Lung microvascular endothelial cell (primary cell): ENCODE measurements around the gene STK39. TPM values are rescaled to one million over a fixed set of nuclear protein-coding genes. Genes with fewer than 3 reads are reported as not detected.
"Not testable (repeated sequence)": the region's sequence is repeated elsewhere in the genome, so short reads cannot be mapped to it uniquely, and the experiment has no call there.

Source experiments
- DNase-seq, 2 donors: peaks; one replicate each; pipeline versions ENCODE4 v3.0.0 to v3.0.0-alpha.2; 2010; ENCODE audit warnings: low read depth in 2 of 2
- total RNA-seq: library from RNA; depleted of rRNA; stranded (reverse); fragments of >200 nt; gene quantifications from 2 replicates; pipeline ENCODE4 v1.2.1, GENCODE V29; 2014

STK39 gene
- total RNA-seq, 1 donor from 2014 or later = 1.4 TPM

GRCh38 chr2:168090366-168091135 is 156.8 kb downstream of the STK39 start:
- DNase-seq = no peak

DNA sequence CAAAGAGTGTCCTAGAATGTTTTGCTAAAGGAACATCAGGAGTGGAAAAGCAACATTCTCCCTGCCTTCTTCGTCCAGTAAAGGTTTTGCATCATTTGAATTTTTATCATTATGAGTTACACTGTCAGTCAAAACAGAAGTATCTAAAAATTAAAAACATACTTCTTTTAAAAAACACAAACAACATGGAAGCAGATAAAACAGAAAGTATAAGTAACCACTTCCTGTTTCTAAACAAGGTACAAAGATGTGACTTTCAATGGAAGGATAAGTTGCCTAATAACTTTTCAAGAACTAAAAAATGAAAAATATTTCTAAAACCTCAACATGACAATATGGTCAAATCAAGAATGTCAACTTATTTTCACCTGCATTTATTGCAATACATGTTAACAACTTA is 158.2 kb downstream of the STK39 start:
- DNase-seq = no peak

DNA sequence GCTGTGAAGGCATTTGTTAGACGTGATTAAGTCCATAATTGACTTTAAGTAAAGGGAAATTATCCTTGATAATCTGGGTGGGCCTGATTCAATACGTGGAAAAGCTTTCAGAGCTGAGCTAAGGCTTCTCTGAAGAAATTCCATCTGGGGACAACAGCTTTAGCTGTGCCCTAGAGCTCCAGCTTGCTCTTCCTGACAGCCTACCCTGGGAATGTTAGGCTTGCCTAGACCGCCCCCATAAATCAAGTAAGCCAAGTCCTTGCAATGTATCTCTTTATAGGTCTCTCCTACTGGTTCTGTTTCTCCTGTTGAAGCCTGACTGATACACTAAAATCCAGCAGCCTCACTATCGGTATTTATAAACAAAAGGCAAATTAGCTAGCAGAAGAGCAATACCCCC is 160.0 kb downstream of the STK39 start:
- DNase-seq = no peak

GRCh38 chr2:168086851-168087250 is 160.5 kb downstream of the STK39 start:
- no peak for DNase-seq

- no peak for DNase-seq
Observed at GRCh38 chr2:168085801-168086361, 161.5 kb downstream of the STK39 start.

GRCh38 chr2:168084288-168084687 is 163.1 kb downstream of the STK39 start:
- DNase-seq = no peak

DNA sequence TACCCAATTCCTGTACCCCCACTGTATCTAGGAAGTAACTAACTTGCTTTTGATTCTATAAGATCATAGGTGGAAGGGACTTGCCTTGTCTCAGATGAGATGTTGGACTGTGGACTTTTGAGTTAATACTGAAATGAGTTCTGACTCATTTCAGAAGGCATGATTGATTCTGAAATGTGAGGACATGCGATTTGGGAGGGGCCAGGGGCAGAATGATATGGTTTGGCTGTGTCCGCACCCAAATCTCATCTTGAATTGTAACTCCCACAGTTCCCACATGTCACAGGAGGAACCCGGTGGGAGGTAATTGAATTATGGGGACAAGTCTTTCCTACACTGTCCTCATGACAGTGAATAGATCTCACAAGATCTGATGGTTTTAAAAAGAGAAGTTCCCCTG is 165.9 kb downstream of the STK39 start:
- DNase-seq = not testable (repeated sequence)

- DNase-seq = no peak
Observed at GRCh38 chr2:168079236-168079635, 168.2 kb downstream of the STK39 start.

DNA sequence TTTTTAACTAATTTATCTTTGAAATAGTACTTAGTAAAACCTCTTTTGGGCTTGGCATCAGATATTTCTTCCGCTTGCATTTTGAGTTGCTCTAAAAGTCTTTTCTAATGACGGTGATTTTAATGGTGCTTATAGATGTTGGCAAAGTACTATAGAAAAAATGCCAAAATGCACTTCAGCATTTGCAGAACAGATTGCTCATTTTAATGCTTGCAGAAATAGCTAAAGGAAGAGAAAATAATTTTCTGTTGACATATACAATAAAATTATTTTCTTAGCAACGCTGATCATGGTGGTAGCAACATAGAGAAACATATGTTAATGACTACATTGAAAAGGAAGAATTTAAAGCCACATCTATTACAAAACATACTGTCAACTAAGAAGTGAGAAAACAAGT is 170.7 kb downstream of the STK39 start:
- no peak for DNase-seq

DNA sequence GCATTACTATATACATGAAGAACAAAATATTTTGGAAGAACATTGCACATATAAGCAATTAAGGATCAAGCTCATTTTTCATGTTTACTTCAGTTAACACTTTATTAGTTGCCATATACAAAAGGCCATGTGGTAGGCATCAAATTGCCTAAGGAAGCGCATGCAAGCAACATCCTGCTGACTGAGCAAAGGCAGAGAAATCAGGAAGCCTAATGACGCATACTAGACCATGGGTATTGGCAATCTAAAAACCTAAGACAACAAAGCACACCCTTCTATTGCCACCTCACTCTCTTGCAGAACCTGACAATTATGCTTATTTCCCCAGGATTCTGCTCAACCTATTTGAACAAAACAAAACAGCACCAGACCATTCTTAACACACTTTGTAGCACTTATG is 171.9 kb downstream of the STK39 start:
- DNase-seq = peak in 1 of 2 donors; percentile 46

DNA sequence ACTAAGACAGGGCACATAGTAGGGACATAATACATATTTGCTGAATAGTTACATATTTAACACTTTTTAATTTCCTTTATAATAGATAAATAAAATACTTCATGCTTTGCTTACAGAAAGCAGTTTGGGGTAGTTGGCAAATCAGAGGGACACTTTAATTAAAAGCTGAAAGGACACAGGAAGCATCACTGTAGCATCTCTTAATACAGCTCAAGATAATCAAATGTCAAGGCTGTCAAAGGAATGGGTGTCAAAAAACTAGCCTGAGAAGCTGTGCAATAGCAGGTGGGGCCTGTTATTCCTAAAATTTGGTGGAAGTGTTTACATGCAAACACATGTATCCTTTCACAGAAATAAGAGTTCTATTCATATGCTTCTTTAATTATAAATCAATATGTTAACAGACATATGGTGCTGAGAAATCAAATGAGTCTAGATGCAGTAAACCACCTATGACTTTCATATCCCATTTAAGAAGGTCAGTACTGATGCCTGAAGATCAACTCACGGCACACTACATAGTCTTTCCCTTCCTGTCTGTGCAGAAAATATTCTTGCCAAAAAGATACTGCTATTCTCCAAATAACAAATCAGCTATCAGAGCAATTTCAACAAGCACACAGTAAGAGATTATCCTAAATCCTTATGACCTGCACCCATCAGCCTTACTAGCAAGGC is 174.6 kb downstream of the STK39 start:
- DNase-seq = no peak

- no peak for DNase-seq
Observed at GRCh38 chr2:168064011-168064998, 183.1 kb downstream of the STK39 start.

DNA sequence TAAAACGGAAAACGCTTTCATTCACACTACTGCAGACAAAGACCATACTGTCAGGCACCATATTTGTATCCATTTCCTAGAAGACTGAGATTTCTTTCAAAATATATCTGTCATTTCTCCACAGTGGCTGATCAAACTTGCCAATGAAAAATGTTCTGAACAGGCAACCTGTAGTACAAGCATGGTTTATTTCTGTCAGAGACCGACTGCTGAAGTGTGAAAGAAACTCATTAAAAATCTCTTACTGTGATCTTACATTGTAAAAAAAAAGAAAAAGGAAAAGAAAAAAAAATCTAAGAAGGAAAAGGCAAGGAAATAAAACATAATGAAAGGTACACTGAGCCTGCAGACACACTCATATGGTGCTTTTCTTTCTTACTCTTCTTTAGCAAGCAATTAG is 184.5 kb downstream of the STK39 start:
- no peak for DNase-seq

GRCh38 chr2:168062054-168062453 is 185.3 kb downstream of the STK39 start:
- DNase-seq = no peak

DNA sequence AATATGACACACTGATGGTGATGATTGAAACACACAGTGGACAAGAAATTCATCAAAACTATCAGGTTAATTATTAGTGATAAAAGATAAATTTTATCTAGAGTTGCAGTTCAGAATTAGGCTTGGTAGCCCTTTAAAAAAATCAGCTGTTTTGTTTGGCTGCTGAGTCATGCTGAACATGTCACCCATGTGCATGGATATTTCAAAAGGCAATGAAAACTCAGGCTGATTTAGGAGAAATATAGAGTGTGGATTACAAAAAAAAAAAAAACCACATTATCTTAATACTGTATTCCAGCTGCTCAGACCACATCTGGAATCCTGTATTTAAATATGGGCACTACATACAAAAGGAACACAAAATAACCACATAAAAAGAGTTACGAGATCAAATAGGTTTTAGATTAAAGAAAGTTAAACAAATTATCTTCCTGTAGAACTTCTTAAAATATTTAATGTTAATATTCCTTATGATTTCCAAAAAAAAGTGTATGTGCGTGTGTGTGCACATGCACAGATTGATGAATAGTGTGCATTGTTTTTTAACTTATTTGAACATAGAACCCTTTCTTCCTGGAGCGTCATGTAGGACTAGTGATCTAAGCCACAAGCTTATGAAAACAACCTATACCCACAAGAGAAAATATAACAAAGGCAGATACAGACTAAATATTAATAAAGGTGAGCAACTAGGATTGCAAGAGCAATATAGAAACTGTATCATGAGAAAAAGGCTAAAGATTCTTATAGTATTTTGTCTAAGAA is 186.2 kb downstream of the STK39 start:
- peak; percentile 2 to 20 for DNase-seq

DNA sequence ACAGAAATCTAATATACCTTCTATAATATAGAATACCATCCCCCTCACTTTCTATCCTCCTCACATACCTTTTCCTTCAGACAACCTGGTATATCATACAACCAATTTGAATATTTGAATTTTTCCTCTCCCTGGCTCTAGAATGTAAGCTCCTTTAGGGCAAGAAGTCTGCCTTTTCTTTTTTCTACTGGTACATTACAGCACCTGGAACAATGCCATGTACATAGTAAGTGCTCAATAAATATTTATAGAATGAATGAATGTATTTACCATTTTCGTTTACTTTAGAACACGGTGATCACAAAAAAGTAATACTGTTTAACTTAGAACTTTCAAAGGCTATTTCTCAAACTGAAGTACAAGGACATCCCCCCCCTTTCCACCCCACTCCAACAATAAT is 187.6 kb downstream of the STK39 start:
- no peak for DNase-seq

GRCh38 chr2:168058675-168059074 is 188.7 kb downstream of the STK39 start:
- DNase-seq = no peak

DNA sequence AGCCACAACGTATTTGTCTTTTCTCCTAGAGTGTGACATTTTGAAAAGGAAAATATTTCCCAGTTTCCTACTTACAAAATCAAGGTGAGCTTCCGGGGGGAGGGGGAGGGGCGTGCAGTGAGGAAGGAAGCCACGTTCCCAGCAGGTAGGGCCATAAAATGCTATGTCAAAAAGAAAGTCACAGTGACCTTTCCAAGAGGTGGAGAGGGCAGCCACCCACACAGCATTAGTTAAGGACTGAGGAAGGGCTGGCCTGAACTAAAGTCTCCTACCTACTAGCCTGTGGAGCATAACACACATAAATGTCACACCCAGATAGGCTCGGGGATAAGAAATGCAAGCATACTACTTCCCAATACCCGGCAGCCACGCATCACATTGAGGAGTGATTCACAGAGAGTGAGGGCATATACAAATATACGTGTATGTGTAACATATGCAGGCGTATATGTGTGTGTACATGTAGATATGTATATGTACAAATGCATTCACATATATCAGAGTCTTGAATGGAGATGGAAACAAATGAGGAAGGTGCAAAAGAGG is 191.1 kb downstream of the STK39 start:
- no peak for DNase-seq

- no peak for DNase-seq
Observed at GRCh38 chr2:168054657-168055056, 192.7 kb downstream of the STK39 start.

DNA sequence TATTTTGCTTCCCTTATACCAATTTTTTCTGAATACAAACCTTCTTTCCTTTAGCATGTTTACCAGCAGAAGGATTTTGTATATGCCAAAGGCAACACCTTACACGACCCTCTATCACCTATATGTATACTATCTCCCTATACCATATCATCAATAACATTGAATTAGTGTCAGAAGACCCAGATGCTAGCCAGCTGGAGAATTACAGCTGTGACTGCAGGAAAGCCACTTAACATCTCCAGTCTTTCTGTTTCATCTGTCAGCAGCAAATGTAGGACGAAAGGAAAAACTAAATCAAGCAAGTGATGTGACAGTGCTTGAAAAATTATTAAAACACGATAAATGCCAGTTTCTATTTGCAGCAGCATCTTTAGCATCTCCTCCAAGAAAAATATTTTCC is 193.7 kb downstream of the STK39 start:
- no peak for DNase-seq

- DNase-seq = no peak
Observed at GRCh38 chr2:168052773-168053172, 194.6 kb downstream of the STK39 start.
